D341Med (cell line): ENCODE results near the gene STK25.
"Not testable (repeated sequence)": the region's sequence is repeated elsewhere in the genome, so short reads cannot be mapped to it uniquely, and the experiment has no call there.

Experiments
- DNase-seq: peaks from one replicate; pipeline ENCODE4 v3.0.0; 2012; ENCODE audit warnings: low spot score

The STK25 gene

GRCh38 chr2:241539616-241540374 is 31.4 kb upstream of the STK25 start:
- DNase-seq: no peak

GRCh38 chr2:241538838-241539615 is 30.6 kb upstream of the STK25 start:
- no peak for DNase-seq

DNA sequence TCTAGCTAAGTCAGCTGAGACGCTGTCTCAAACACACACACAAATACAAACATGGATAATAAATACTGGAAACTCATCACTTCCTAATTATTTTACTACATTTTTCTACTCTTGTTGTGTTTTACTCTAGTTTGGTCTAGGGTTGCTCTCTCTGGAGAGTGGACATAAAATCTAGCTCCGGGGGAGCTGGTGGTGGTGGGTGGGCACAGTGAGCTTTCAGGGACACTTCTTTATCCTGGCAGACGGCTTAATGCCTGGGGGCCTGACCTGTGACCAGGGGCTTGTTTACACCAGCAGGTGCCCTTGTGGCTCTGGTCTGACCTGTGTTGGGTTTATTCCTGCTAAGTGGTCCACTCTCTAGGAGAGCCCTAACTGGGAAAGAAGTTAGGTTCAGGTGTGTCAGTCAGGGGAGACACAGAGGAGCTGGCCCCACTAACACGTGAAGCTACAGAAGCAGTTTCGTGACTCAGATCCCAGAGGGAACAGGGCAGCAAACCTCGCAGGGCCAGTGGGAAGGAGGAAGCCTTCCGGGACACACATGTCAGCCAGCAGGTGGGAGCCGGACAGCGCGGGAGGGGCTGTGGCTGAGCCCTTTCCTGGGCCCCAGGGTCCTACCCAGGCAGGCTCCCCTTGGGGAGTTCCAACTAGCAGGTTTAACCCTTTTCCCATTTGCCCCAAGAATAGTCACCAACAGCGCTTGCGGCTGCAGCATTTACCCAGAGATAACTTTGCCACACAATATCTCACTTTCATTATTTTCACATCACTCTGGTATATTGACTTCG is 27.7 kb upstream of the STK25 start:
- no peak for DNase-seq

- DNase-seq: no peak
Measured at GRCh38 chr2:241534701-241535375, 26.5 kb upstream of the STK25 start.

- no peak for DNase-seq
Measured at GRCh38 chr2:241534293-241534692, 25.9 kb upstream of the STK25 start.

- DNase-seq: no peak
Measured at GRCh38 chr2:241532733-241533601, 24.6 kb upstream of the STK25 start.

DNA sequence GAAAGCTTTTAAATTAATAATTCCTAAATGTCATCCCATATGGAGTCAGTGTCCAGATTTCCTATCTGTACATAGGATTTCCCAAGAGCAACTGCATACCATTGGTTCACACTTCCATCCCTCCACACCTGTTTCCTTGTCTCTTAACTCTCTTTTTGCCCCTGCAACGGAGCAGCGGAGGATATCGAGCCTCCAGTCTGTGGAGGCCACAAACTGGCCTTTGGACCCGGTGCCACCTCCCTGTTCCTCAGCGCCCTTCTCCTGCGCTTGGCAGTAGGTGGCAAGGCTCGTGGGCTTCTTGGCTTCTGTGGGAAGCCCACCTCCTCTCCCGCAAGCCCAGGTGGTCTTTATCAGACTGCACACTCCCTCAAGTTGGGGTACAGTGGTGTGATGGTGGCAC is 23.8 kb upstream of the STK25 start:
- DNase-seq: no peak

DNA sequence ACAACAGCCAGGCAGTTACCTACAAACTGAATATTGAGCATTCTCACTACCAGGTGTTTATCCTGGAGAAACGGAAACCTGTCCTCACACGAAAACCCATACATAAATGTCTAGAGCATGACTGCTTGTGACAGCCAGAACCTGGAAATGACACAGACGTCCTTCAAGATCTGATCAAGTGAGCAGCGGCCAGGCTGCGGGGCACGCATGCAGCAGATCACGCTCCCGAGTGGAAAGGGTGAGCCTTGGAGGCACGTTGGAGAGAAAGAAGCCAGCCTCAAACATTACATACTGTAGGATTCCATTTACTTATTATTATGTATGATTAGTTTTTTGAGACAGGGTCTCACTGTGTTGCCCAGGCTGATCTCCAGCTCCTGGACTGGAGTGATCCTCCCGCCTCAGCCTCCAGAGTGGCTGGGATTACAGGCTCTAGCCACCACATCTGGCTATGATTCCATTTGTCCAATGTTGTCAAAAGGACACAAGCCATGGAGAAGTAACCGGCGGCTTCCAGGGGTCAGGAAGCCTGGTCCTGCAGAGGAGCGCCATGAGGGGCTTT is 22.9 kb upstream of the STK25 start:
- DNase-seq: no peak

DNA sequence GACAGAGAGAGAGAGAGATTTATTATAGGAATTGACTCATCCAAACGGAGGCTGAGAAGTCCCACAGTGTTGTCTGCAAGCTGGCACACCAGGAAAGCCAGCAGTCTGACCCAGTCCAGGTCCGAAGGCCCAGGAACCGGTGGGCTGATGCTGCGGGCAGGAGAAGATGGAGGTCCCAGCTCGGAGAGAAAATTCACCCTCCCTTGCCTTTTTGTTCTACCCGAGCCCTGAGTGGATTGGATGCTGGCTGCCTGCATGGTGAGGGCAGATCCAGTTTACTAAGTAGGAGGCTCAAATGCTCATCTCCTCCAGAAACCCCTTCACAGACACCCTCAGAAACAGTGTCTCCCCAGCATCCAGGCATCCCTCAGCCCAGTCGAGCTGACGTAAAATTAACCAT is 22.2 kb upstream of the STK25 start:
- DNase-seq: no peak

- DNase-seq: not testable (repeated sequence)
Measured at GRCh38 chr2:241525818-241526780, 17.7 kb upstream of the STK25 start.

DNA sequence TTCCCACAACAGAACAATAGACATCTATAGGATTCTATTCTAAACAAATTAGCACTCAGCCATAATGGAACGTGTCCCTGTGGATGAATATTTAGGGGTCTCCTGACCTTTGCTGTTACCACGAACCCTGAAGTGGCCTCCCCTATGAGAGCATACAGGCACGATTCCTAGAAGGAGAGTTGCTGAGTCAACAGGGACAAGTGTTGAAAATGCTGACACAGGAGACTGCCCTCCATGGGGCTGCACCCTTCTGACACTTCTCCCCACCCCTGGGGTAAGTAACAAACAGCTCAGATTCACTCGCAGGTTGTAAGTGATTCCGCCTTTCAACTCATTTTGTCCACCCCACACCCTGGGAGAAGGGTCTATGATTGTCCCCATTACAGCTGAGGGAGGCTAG is 14.1 kb upstream of the STK25 start:
- no peak for DNase-seq

DNA sequence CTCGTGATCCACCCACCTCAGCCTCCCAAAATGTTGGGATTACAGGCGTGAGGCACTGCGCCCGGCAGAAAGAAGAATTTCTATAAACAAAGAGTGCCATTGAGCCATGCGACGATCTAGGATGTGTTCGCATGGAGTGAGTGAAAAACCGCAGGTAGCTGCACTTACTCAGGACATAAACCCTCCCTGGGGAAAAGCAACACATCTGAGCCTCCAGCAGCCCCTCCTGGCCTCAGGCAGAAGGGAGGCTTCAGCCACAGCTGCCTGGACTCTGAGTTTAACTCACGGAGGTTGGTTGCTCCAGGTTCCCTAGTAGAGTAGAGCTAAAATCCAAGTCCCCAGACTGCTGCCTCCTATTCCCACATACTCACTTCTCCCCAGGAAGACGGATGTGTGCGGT is 11.3 kb upstream of the STK25 start:
- no peak for DNase-seq

- DNase-seq: no peak
Measured at GRCh38 chr2:241517297-241517696, 8.9 kb upstream of the STK25 start.

DNA sequence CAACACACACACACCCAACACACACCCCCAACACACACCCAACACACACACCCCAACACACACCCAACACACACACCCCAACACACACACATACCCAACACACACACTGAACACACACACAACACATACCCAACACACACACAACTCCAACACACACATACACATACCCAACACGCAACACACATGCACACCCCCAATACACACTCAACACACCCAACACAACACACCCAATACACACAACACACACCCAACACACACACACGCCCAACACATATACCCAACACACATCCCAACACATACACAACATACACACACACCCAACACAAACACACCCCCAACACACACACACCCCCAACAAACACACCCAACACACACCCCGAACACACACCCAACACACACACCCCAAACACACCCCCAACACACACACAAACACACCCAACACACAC is 8.2 kb upstream of the STK25 start:
- DNase-seq: no peak

- DNase-seq: no peak
Measured at GRCh38 chr2:241514986-241515737, 6.8 kb upstream of the STK25 start.

- no peak for DNase-seq
Measured at GRCh38 chr2:241514553-241514952, 6.2 kb upstream of the STK25 start.

DNA sequence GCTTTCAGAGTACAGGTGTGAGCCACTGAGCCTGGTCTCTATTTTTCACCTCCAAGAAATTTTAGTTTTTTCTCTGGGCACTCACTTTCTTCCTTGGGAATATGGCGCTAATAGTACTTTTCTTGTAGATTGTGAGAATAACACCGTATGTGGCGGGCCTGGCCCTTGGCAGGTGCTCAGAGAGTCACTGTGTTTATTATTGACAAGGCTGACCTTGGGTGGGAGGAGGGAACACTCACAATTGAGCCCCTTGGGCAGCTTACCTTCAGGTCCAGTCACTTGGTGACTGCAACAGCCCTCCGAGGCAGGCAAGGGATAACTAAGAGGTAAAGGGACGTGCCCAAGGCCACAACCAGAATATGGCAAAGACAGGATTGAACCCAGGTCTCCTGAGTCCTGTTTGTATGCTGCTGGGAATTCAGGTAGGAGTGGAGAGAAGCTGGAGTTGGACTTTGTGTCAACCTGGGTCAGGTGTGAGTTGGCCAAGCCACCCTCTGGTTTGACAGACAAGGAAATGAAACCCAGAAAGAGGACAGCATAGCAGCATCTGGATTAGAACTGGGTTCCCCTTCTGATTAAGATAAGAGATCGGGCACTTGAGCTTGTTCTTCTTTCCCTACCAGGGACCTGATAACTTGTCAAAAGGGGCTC is 2.8 kb upstream of the STK25 start:
- DNase-seq: no peak

- no peak for DNase-seq
Measured at GRCh38 chr2:241509155-241509784, 886 bp upstream of the STK25 start.
